Measurements from ENCODE around the gene PIP5K1A.

DNA sequence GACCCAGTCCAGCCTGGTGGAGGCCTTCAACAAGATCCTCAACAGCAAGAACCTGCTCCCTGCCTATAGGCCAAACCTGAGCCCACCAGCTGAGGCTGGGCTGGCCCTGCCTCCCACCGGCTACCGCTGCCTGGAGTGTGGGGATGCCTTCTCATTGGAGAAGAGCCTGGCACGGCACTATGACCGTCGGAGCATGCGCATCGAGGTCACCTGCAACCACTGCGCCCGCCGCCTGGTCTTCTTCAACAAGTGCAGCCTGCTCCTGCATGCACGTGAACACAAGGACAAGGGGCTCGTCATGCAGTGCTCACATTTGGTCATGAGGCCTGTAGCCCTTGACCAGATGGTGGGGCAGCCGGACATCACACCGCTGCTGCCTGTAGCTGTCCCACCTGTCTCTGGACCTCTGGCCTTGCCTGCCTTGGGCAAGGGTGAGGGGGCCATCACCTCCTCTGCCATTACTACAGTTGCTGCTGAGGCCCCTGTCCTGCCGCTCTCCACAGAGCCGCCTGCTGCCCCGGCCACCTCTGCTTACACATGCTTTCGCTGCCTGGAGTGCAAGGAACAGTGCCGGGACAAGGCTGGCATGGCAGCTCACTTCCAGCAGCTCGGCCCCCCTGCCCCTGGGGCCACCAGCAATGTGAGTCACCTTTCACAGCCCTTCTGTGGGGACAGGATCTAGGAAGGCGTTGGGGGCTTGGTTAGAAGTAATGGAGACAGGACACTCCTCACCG is 89.6 kb downstream of the PIP5K1A start:
- TF ChIP-seq, protein P1, sequence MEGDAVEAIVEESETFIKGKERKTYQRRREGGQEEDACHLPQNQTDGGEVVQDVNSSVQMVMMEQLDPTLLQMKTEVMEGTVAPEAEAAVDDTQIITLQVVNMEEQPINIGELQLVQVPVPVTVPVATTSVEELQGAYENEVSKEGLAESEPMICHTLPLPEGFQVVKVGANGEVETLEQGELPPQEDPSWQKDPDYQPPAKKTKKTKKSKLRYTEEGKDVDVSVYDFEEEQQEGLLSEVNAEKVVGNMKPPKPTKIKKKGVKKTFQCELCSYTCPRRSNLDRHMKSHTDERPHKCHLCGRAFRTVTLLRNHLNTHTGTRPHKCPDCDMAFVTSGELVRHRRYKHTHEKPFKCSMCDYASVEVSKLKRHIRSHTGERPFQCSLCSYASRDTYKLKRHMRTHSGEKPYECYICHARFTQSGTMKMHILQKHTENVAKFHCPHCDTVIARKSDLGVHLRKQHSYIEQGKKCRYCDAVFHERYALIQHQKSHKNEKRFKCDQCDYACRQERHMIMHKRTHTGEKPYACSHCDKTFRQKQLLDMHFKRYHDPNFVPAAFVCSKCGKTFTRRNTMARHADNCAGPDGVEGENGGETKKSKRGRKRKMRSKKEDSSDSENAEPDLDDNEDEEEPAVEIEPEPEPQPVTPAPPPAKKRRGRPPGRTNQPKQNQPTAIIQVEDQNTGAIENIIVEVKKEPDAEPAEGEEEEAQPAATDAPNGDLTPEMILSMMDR (IDR thresholded peaks at IDR 0.05; ENCODE audit: low read length) = no peak
- no peak for TF ChIP-seq EZH2 (IDR thresholded peaks at IDR 0.05; ENCODE audit: borderline replicate concordance, low read length)
